ENCODE data around the gene FAAH2.

DNA sequence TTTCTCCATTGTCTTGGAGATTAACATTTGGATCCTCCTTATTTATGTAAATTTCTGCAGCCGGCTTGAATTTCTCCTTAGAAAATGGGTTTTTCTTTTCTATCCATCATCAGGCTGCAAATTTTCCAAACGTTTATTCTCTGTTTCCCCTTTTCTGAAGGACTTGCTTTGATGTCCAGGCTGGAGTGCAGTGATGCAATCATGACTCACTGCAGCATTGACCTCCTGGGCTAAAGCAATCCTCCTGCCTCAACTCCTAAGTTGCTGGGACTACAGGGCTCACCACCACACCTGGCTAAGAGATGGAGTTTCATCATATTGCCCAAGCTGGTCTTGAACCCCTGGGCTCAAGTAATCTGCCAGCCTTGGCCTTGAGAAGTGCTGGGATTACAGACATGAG, 161.3 kb downstream of the FAAH2 start:
- TF ChIP-seq, protein P1, sequence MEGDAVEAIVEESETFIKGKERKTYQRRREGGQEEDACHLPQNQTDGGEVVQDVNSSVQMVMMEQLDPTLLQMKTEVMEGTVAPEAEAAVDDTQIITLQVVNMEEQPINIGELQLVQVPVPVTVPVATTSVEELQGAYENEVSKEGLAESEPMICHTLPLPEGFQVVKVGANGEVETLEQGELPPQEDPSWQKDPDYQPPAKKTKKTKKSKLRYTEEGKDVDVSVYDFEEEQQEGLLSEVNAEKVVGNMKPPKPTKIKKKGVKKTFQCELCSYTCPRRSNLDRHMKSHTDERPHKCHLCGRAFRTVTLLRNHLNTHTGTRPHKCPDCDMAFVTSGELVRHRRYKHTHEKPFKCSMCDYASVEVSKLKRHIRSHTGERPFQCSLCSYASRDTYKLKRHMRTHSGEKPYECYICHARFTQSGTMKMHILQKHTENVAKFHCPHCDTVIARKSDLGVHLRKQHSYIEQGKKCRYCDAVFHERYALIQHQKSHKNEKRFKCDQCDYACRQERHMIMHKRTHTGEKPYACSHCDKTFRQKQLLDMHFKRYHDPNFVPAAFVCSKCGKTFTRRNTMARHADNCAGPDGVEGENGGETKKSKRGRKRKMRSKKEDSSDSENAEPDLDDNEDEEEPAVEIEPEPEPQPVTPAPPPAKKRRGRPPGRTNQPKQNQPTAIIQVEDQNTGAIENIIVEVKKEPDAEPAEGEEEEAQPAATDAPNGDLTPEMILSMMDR (IDR thresholded peaks at IDR 0.05; ENCODE audit: extremely low read depth in 1 of 2, insufficient read depth in 1 of 2, low read depth in 1 of 2, low read length in 2 of 2) = no peak
- TF ChIP-seq POLR2A (IDR thresholded peaks at IDR 0.05; ENCODE audit: low read depth, low read length) (no peak), EZH2 (IDR thresholded peaks at IDR 0.05; ENCODE audit: borderline replicate concordance, low read depth, low read length, severe bottlenecking) (no peak), MYC (IDR thresholded peaks at IDR 0.05; ENCODE audit: low read depth, low read length) (no peak), MAX (IDR thresholded peaks at IDR 0.05; ENCODE audit: insufficient read depth, insufficient read length) (no peak)

Data from endothelial cell of umbilical vein (primary cell).